Measurements from ENCODE around the gene UFC1. TPM values are rescaled to one million over a fixed set of nuclear protein-coding genes. Genes with fewer than 3 reads are reported as not detected.

The UFC1 gene
- total and polyA plus RNA-seq, 2 experiments from 2014 or later = 86.2 to 89.6 TPM

- peak overlapping the region; percentile 78 for H3K9ac ChIP-seq
These were observed 18.6 kb downstream of the UFC1 start for GRCh38 chr1:161172349-161172748.

GRCh38 chr1:161172776-161173376 lies 19.1 kb downstream of the UFC1 start:
- H3K36me3 ChIP-seq (ENCODE audit: low read depth) = peaks cover 23% of the 10 kb centered on the region
- no peaks in the 10 kb centered on the region for H3K9me3 ChIP-seq (ENCODE audit: low read depth)
- no peaks in the 10 kb centered on the region for H3K9me2 ChIP-seq (ENCODE audit: insufficient read depth)
- peak overlapping the region; percentile 16 for H3K4me3 ChIP-seq
- peak; percentile 95 for DNase-seq
- H3K4me2 ChIP-seq (ENCODE audit: unreplicated experiment) = peak overlapping the region; percentile 73
- H3F3A ChIP-seq (ENCODE audit: insufficient read depth) = peaks cover 25% of the 10 kb centered on the region
- in situ Hi-C loops (cut with MboI) = no loop called here
- WGBS, 2 experiments (ENCODE audit: low coverage in 1 of 2, low lambda C conversion rate in 2 of 2, missing lambda C conversion rate in 2 of 2) = 25% methylated on average over 4 of the region's 4 CpGs
- H3K27ac ChIP-seq = peak overlapping the region; percentile 93
- peaks cover 26% of the 10 kb centered on the region for H3K79me2 ChIP-seq (ENCODE audit: insufficient read depth)
- peak overlapping the region; percentile 78 for H3K9ac ChIP-seq
- no peak overlapping the region for H2AFZ ChIP-seq
- H4K20me1 ChIP-seq (ENCODE audit: insufficient read depth) = no peaks in the 10 kb centered on the region
- no peak for TF ChIP-seq EZH2 (IDR thresholded peaks at IDR 0.05; ENCODE audit: insufficient read depth, poor library complexity, severe bottlenecking)
- peak; percentile 92 for TF ChIP-seq EZH2phosphoT487 (IDR thresholded peaks at IDR 0.05; ENCODE audit: insufficient read depth, low read depth)
- peaks cover 23% of the 10 kb centered on the region for H3K4me1 ChIP-seq (ENCODE audit: insufficient read depth)
- H3K27me3 ChIP-seq (replicated peaks; ENCODE audit: insufficient read depth) = no peaks in the 10 kb centered on the region

More at GRCh38 chr1:161172349-161172748, 18.6 kb downstream of the UFC1 start:
- peaks cover 25% of the 10 kb centered on the region for H3F3A ChIP-seq (ENCODE audit: insufficient read depth)
- H4K20me1 ChIP-seq (ENCODE audit: insufficient read depth) = no peaks in the 10 kb centered on the region
- H3K4me1 ChIP-seq (ENCODE audit: insufficient read depth) = peaks cover 23% of the 10 kb centered on the region
- 100% methylated on average over 1 of the region's 1 CpG for WGBS, 2 experiments (ENCODE audit: low coverage in 1 of 2, low lambda C conversion rate in 2 of 2, missing lambda C conversion rate in 2 of 2)
- H3K27me3 ChIP-seq (replicated peaks; ENCODE audit: insufficient read depth) = no peaks in the 10 kb centered on the region
- no peaks in the 10 kb centered on the region for H3K9me3 ChIP-seq (ENCODE audit: low read depth)
- H3K4me3 ChIP-seq = peak overlapping the region; percentile 16; the same call in 1 of the 2 replicates
- peaks cover 26% of the 10 kb centered on the region for H3K79me2 ChIP-seq (ENCODE audit: insufficient read depth)
- in situ Hi-C loops (cut with MboI) = no loop called here
- H3K9me2 ChIP-seq (ENCODE audit: insufficient read depth) = no peaks in the 10 kb centered on the region
- H3K4me2 ChIP-seq (ENCODE audit: unreplicated experiment) = peak overlapping the region; percentile 73
- peak overlapping the region; percentile 93 for H3K27ac ChIP-seq
- no peak overlapping the region for H2AFZ ChIP-seq
- DNase-seq = no peak
- no peak for TF ChIP-seq EZH2phosphoT487 (IDR thresholded peaks at IDR 0.05; ENCODE audit: insufficient read depth, low read depth)
- no peak for TF ChIP-seq EZH2 (IDR thresholded peaks at IDR 0.05; ENCODE audit: insufficient read depth, poor library complexity, severe bottlenecking)
- peaks cover 23% of the 10 kb centered on the region for H3K36me3 ChIP-seq (ENCODE audit: low read depth)

GRCh38 chr1:161173711-161174110 lies 19.9 kb downstream of the UFC1 start:
- H3K4me2 ChIP-seq (ENCODE audit: unreplicated experiment) = peak overlapping the region; percentile 43
- DNase-seq = no peak
- H3K9ac ChIP-seq = peak overlapping the region; percentile 78
- peaks cover 26% of the 10 kb centered on the region for H3K79me2 ChIP-seq (ENCODE audit: insufficient read depth)
- in situ Hi-C loops (cut with MboI) = no loop called here
- peaks cover 23% of the 10 kb centered on the region for H3K4me1 ChIP-seq (ENCODE audit: insufficient read depth)
- no peaks in the 10 kb centered on the region for H3K27me3 ChIP-seq (replicated peaks; ENCODE audit: insufficient read depth)
- H3K4me3 ChIP-seq = no peak overlapping the region
- H3K27ac ChIP-seq = peak overlapping the region; percentile 93
- no peaks in the 10 kb centered on the region for H3K9me2 ChIP-seq (ENCODE audit: insufficient read depth)
- peaks cover 23% of the 10 kb centered on the region for H3K36me3 ChIP-seq (ENCODE audit: low read depth)
- 96 to 98% methylated on average over 11 of the region's 11 CpGs for WGBS, 2 experiments (ENCODE audit: low coverage in 1 of 2, low lambda C conversion rate in 2 of 2, missing lambda C conversion rate in 2 of 2)
- no peak overlapping the region for H2AFZ ChIP-seq
- TF ChIP-seq EZH2 (IDR thresholded peaks at IDR 0.05; ENCODE audit: insufficient read depth, poor library complexity, severe bottlenecking) (no peak), EZH2phosphoT487 (IDR thresholded peaks at IDR 0.05; ENCODE audit: insufficient read depth, low read depth) (no peak)
- H3K9me3 ChIP-seq (ENCODE audit: low read depth) = no peaks in the 10 kb centered on the region
- H3F3A ChIP-seq (ENCODE audit: insufficient read depth) = peaks cover 25% of the 10 kb centered on the region
- H4K20me1 ChIP-seq (ENCODE audit: insufficient read depth) = no peaks in the 10 kb centered on the region

- H3K4me3 ChIP-seq = no peak overlapping the region
- WGBS, 2 experiments (ENCODE audit: low coverage in 1 of 2, low lambda C conversion rate in 2 of 2, missing lambda C conversion rate in 2 of 2) = 88 to 93% methylated on average over 11 of the region's 11 CpGs
- no peak overlapping the region for H2AFZ ChIP-seq
- H3K4me2 ChIP-seq (ENCODE audit: unreplicated experiment) = no peak overlapping the region
- H3K36me3 ChIP-seq (ENCODE audit: low read depth) = peaks cover 23% of the 10 kb centered on the region
- H3K27ac ChIP-seq = no peak overlapping the region
- H3K79me2 ChIP-seq (ENCODE audit: insufficient read depth) = peaks cover 26% of the 10 kb centered on the region
- no peak for DNase-seq
- no peaks in the 10 kb centered on the region for H3K9me2 ChIP-seq (ENCODE audit: insufficient read depth)
- peaks cover 23% of the 10 kb centered on the region for H3K4me1 ChIP-seq (ENCODE audit: insufficient read depth)
- in situ Hi-C loops (cut with MboI) = no loop called here
- H4K20me1 ChIP-seq (ENCODE audit: insufficient read depth) = no peaks in the 10 kb centered on the region
- no peak overlapping the region for H3K9ac ChIP-seq
- H3K27me3 ChIP-seq (replicated peaks; ENCODE audit: insufficient read depth) = no peaks in the 10 kb centered on the region
- H3F3A ChIP-seq (ENCODE audit: insufficient read depth) = peaks cover 25% of the 10 kb centered on the region
- TF ChIP-seq EZH2 (IDR thresholded peaks at IDR 0.05; ENCODE audit: insufficient read depth, poor library complexity, severe bottlenecking) (no peak), EZH2phosphoT487 (IDR thresholded peaks at IDR 0.05; ENCODE audit: insufficient read depth, low read depth) (no peak)
- H3K9me3 ChIP-seq (ENCODE audit: low read depth) = no peaks in the 10 kb centered on the region
These were observed 21.1 kb downstream of the UFC1 start for GRCh38 chr1:161174911-161175310.
